OCI-LY7 (cell line): ENCODE measurements around the gene ADGRG6. TPM values are rescaled to one million over a fixed set of nuclear protein-coding genes. Genes with fewer than 3 reads are reported as not detected.
"Not testable (repeated sequence)": the region's sequence is repeated elsewhere in the genome, so short reads cannot be mapped to it uniquely, and the experiment has no call there.

Experiments
- BruUV-seq: library from RNA; stranded (reverse); fragments of 400-500 nt; replicated peaks from 2 replicates; lab custom pipeline; 2021; lab: Mats Ljungman, UMichigan
- CTCF ChIA-PET: fragments of 300-600 bp; sonication (Branson Sonifier 250); formaldehyde crosslinking; loops from one replicate; lab custom pipeline; 2022; ENCODE audit warnings: antibody characterized with exemption; ENCODE audit not compliant: unreplicated experiment; lab: Charles Lee
- POLR2A ChIA-PET: fragments of 300-600 bp; sonication (Branson Sonifier 250); formaldehyde crosslinking; loops from one replicate; lab custom pipeline; 2022; ENCODE audit warnings: antibody characterized with exemption; lab: Charles Lee
- DNase-seq: peaks from one replicate; pipeline ENCODE4 v3.0.0-alpha.2; 2015; ENCODE audit warnings: low spot score
- H2AFZ ChIP-seq: fragments of 200-600 bp; sonication (generic), shearing (Covaris generic); 2 replicates; pipeline ENCODE4 v1.6.1; 2014; ENCODE audit warnings: mild to moderate bottlenecking, antibody characterized with exemption, low read length, moderate library complexity
- H3K27ac ChIP-seq: fragments of 200-600 bp; sonication (generic); 2 replicates; pipeline ENCODE4 v1.5.1; 2014; ENCODE audit warnings: mixed run types, low read depth, mild to moderate bottlenecking, moderate library complexity, low read length, inconsistent platforms; ENCODE audit not compliant: poor library complexity, severe bottlenecking
- H3K36me3 ChIP-seq: fragments of 200-600 bp; sonication (generic); 2 replicates; pipeline ENCODE4 v1.6.1; 2014; ENCODE audit warnings: mild to moderate bottlenecking, antibody characterized with exemption, low read length, moderate library complexity, mixed read lengths; ENCODE audit not compliant: insufficient read depth
- H3K4me1 ChIP-seq: fragments of 200-600 bp; sonication (generic); 2 replicates; pipeline ENCODE4 v1.5.1; 2014; ENCODE audit warnings: mild to moderate bottlenecking, low read length; ENCODE audit not compliant: insufficient read depth, poor library complexity, severe bottlenecking
- H3K4me2 ChIP-seq: fragments of 200-600 bp; sonication (generic); 2 replicates; pipeline ENCODE4 v1.6.1; 2014; ENCODE audit warnings: mild to moderate bottlenecking, low read length
- H3K4me3 ChIP-seq: fragments of 200-600 bp; sonication (generic); 2 replicates; pipeline ENCODE4 v1.5.1; 2014; ENCODE audit warnings: mild to moderate bottlenecking, low read depth, low read length; ENCODE audit not compliant: poor library complexity, severe bottlenecking
- H3K79me2 ChIP-seq: fragments of 200-600 bp; sonication (generic); 2 replicates; pipeline ENCODE4 v1.6.1; 2016; ENCODE audit warnings: low read depth, mild to moderate bottlenecking, low read length, moderate library complexity, mixed read lengths; ENCODE audit not compliant: insufficient read depth
- H3K9me2 ChIP-seq: fragments of 200-600 bp; sonication (generic); 2 replicates; pipeline ENCODE4 v1.6.1; 2016; ENCODE audit warnings: mild to moderate bottlenecking, low read length, mixed read lengths; ENCODE audit not compliant: insufficient read depth
- H3K9me3 ChIP-seq: fragments of 200-600 bp; sonication (generic); 2 replicates; pipeline ENCODE4 v1.6.1; 2014; ENCODE audit warnings: mild to moderate bottlenecking, mixed run types, low read length, mixed read lengths
- H4K20me1 ChIP-seq: fragments of 200-600 bp; sonication (generic); 2 replicates; pipeline ENCODE4 v1.6.1; 2014; ENCODE audit warnings: mild to moderate bottlenecking, antibody characterized with exemption, low read length, moderate library complexity, mixed read lengths; ENCODE audit not compliant: insufficient read depth
- EZH2phosphoT487 ChIP-seq: fragments of 200-600 bp; sonication (generic); IDR thresholded peaks from 2 replicates; pipeline ENCODE4 v1.6.1; 2018; ENCODE audit warnings: low read depth, borderline replicate concordance, mild to moderate bottlenecking, mixed run types, antibody characterized with exemption, low read length, moderate library complexity, mixed read lengths
- intact Hi-C: fragments of 100-400 bp; cut with micrococcal nuclease; formaldehyde crosslinking; loops from one replicate; pipeline ENCODE4 v1.10.0; 2022; ENCODE audit not compliant: unreplicated experiment
- total RNA-seq, 2 experiments: library from RNA; depleted of rRNA in 1 of 2; stranded (reverse); fragments of >200 nt in 1 of 2; shearing (Covaris generic) in 1 of 2; gene quantifications; 2 replicates each; pipeline ENCODE4 v1.2.3, GENCODE V29; 2014 to 2022
- TF ChIP-seq, protein P1 (sequence below): fragments of 200-600 bp; sonication (generic); conservative IDR thresholded peaks from 2 replicates; pipeline ENCODE4 v1.5.1; 2014; ENCODE audit warnings: mild to moderate bottlenecking, antibody characterized with exemption, low read length, moderate library complexity, mixed read lengths

Gene ADGRG6
- total RNA-seq, 2 experiments from 2014 or later: not detected

DNA sequence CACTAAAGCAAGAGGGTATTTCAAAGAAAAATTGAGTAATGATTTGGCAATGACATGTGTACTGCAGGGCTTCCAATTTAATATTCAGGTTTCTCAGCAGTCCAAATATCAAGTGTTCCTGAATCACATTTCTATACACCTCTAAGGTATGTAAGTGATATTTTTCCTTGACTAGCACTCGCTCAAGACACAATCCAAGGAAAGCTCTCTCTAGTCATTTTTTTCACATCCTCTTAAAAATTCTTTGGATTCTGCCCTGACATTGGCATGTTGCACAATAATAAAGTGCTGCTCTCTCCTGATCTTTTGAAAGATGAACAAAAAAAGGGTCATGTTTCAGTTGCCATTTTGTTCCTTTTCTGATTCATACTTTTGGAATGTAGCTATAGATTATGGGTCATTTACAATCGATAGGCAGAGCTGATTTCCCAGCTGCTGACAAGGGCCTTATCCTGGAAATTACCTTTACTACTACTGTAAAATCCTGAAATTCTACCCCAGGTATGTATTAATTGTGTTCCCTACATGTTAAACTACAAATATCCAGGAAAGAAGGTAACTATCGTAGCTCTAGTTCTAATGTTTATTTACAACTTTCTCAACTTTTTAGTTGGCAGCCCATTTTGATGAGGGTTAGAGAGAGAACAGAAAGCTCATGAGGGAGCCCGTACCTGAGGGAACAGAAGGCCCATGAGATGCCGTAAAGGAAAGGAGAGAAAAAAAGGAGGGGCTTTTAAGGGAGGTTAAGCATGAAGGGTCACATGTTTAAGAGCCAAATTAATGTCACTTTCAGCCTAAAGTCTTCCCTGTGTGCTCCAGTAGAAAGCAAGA, 22.2 kb upstream of the ADGRG6 start:
- Histone ChIP-seq H3K9me3 (no peaks in the 10 kb centered on the region), H3K79me2 (no peaks in the 10 kb centered on the region), H3K4me1 (no peaks in the 10 kb centered on the region), H3K4me3 (no peak overlapping the region), H3K4me2 (no peak overlapping the region), H3K36me3 (no peaks in the 10 kb centered on the region), H2AFZ (no peak overlapping the region), H4K20me1 (no peaks in the 10 kb centered on the region), H3K27ac (no peak overlapping the region), H3K9me2 (no peaks in the 10 kb centered on the region)
- DNase-seq: no peak
- intact Hi-C loops: no loop called here
- no TSS peak for BruUV-seq
- ChIA-PET POLR2A (interaction anchor here (1.4 kb wide), 1 partner anchor 12 kb away, joined by 3 read pairs; no protein-coding TSS in a partner anchor), CTCF (no interaction called here)
- TF ChIP-seq EZH2phosphoT487: no peak
- TF ChIP-seq, protein P1, sequence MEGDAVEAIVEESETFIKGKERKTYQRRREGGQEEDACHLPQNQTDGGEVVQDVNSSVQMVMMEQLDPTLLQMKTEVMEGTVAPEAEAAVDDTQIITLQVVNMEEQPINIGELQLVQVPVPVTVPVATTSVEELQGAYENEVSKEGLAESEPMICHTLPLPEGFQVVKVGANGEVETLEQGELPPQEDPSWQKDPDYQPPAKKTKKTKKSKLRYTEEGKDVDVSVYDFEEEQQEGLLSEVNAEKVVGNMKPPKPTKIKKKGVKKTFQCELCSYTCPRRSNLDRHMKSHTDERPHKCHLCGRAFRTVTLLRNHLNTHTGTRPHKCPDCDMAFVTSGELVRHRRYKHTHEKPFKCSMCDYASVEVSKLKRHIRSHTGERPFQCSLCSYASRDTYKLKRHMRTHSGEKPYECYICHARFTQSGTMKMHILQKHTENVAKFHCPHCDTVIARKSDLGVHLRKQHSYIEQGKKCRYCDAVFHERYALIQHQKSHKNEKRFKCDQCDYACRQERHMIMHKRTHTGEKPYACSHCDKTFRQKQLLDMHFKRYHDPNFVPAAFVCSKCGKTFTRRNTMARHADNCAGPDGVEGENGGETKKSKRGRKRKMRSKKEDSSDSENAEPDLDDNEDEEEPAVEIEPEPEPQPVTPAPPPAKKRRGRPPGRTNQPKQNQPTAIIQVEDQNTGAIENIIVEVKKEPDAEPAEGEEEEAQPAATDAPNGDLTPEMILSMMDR: no peak

DNA sequence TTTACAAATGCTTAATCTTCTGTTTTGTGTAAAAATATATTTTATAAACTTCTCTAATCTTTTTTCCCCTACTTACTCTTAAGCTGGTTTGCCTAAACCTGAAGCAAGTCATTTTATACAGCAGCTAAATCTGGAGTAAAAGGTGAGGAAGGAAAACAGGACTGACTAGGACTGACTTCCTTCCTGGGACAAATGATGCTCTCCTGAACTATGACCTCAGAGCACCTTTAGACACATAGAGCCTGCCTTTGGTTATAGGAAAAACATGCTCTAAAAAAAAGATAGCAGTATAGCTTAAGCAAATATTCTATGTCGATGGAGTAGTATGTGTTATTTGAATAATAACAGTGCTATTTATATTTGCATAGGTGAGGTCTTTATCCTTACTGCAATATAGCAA, 21.5 kb upstream of the ADGRG6 start:
- Histone ChIP-seq H3K4me3 (no peak overlapping the region), H4K20me1 (no peaks in the 10 kb centered on the region), H3K27ac (no peak overlapping the region), H3K36me3 (no peaks in the 10 kb centered on the region), H3K4me2 (no peak overlapping the region), H3K4me1 (no peaks in the 10 kb centered on the region), H3K9me2 (no peaks in the 10 kb centered on the region), H3K79me2 (no peaks in the 10 kb centered on the region), H3K9me3 (no peaks in the 10 kb centered on the region), H2AFZ (no peak overlapping the region)
- no peak for DNase-seq
- CTCF ChIA-PET: no interaction called here
- intact Hi-C loops: no loop called here
- no peak for TF ChIP-seq EZH2phosphoT487
- TF ChIP-seq, protein P1: no peak
- BruUV-seq: no TSS peak
- POLR2A ChIA-PET: no interaction called here

DNA sequence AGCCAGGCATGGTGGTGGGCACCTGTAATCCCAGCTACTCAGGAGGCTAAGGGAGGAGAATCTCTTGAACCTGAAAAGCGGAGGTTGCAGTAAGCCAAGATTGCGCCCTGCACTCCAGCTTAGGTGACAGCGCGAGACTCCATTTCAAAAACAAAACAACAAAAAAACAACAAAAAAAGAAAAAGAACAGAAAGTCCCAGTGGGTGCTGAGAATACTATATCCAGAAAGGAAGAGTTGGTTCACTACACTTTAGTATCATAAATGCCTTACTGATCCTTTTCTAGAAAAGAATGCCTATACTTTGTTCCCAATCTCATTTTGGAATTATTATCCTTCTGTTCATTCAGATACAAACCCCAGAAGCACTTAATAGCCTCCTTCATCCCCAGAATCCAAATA, 20.9 kb upstream of the ADGRG6 start:
- Histone ChIP-seq H2AFZ (no peak overlapping the region), H3K4me2 (no peak overlapping the region), H3K9me2 (no peaks in the 10 kb centered on the region), H3K27ac (no peak overlapping the region), H3K79me2 (no peaks in the 10 kb centered on the region), H4K20me1 (no peaks in the 10 kb centered on the region), H3K36me3 (no peaks in the 10 kb centered on the region), H3K4me3 (no peak overlapping the region), H3K4me1 (no peaks in the 10 kb centered on the region), H3K9me3 (no peaks in the 10 kb centered on the region)
- TF ChIP-seq, protein P1: no peak
- TF ChIP-seq EZH2phosphoT487: no peak
- intact Hi-C loops: no loop called here
- BruUV-seq: no TSS peak
- DNase-seq: no peak
- CTCF ChIA-PET: no interaction called here
- POLR2A ChIA-PET: no interaction called here

DNA sequence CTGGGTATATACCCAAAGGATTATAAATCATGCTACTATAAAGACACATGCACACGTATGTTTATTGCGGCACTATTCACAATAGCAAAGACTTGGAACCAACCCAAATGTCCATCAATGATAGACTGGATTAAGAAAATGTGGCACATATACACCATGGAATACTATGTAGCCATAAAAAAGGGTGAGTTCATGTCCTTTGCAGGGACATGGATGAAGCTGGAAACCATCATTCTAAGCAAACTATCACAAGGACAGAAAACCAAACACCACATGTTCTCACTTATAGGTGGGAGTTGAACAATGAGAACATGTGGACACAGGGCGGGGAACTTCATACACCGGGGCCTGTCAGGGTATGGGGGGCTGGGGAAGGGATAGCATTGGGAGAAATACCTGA, 18.7 kb upstream of the ADGRG6 start:
- H3K79me2 ChIP-seq, H3K9me3 ChIP-seq, CTCF ChIA-PET, intact Hi-C loops, H3K27ac ChIP-seq, H3K4me3 ChIP-seq, H2AFZ ChIP-seq, H3K4me1 ChIP-seq, H4K20me1 ChIP-seq, H3K9me2 ChIP-seq, H3K4me2 ChIP-seq, POLR2A ChIA-PET, H3K36me3 ChIP-seq, DNase-seq, BruUV-seq: not testable (repeated sequence)
